Subcutaneous abdominal adipose tissue (tissue), 5 donors: Measurements from ENCODE around the gene GPR15.
"Not testable (repeated sequence)": the region's sequence is repeated elsewhere in the genome, so short reads cannot be mapped to it uniquely, and the experiment has no call there.

Experiments used
- H3K27ac ChIP-seq: one replicate; pipeline ENCODE4 v1.7.0; 2013; ENCODE audit warnings: low read depth, mild to moderate bottlenecking, inconsistent platforms, low read length, moderate library complexity
- H3K27me3 ChIP-seq, 5 donors: one replicate each; pipeline ENCODE4 v1.7.0; 2013; ENCODE audit warnings: low read length in 5 of 5, inconsistent platforms in 1 of 5; ENCODE audit not compliant: control insufficient read depth in 5 of 5, insufficient read depth in 4 of 5
- H3K36me3 ChIP-seq, 5 donors: one replicate each; pipeline ENCODE4 v1.7.0; 2013; ENCODE audit warnings: low read length in 5 of 5; ENCODE audit not compliant: control insufficient read depth in 5 of 5, insufficient read depth in 5 of 5
- H3K4me1 ChIP-seq, 5 donors: one replicate each; pipeline ENCODE4 v1.7.0; 2013; ENCODE audit warnings: low read length in 5 of 5, mild to moderate bottlenecking in 3 of 5, moderate library complexity in 1 of 5; ENCODE audit not compliant: control insufficient read depth in 5 of 5, insufficient read depth in 5 of 5
- H3K4me3 ChIP-seq, 5 donors: one replicate each; pipeline ENCODE4 v1.7.0; 2013; ENCODE audit warnings: low read length in 5 of 5, low read depth in 1 of 5
- H3K9ac ChIP-seq, 5 donors: one replicate each; pipeline ENCODE4 v1.7.0; 2013; ENCODE audit warnings: low read length in 5 of 5, mild to moderate bottlenecking in 4 of 5, moderate library complexity in 3 of 5
- H3K9me3 ChIP-seq, 5 donors: one replicate each; pipeline ENCODE4 v1.7.0; 2013; ENCODE audit warnings: low read length in 5 of 5; ENCODE audit not compliant: control insufficient read depth in 5 of 5
- donor health status: healthy.
- donor health status: healthy.
- donor health status: healthy.
- donor health status: healthy.
- donor health status: healthy.

Gene GPR15

GRCh38 chr3:98556164-98557130, 24.7 kb downstream of the GPR15 start:
- Histone ChIP-seq H3K27ac (no peak overlapping the region), H3K9me3 (peaks cover 0 to 3% (median 0%) of the 10 kb centered on the region in 5 donors)

GRCh38 chr3:98557324-98558010, 25.7 kb downstream of the GPR15 start:
- Histone ChIP-seq H3K27ac (no peak overlapping the region), H3K4me1 (peaks cover 0 to 3% (median 0%) of the 10 kb centered on the region in 5 donors), H3K27me3 (no peaks in the 10 kb centered on the region), H3K36me3 (no peaks in the 10 kb centered on the region), H3K9me3 (peaks cover 0 to 3% (median 0%) of the 10 kb centered on the region in 5 donors), H3K4me3 (no peak overlapping the region), H3K9ac (no peak overlapping the region)

More at GRCh38 chr3:98556164-98557130, 24.7 kb downstream of the GPR15 start:
- H3K36me3 ChIP-seq, result no peaks in the 10 kb centered on the region
- H3K4me3 ChIP-seq, result no peak overlapping the region
- peaks cover 0 to 3% (median 0%) of the 10 kb centered on the region in 5 donors for H3K4me1 ChIP-seq
- no peak overlapping the region for H3K9ac ChIP-seq
- H3K27me3 ChIP-seq, result no peaks in the 10 kb centered on the region

GRCh38 chr3:98558100-98558827, 26.5 kb downstream of the GPR15 start:
- H3K4me3 ChIP-seq, result no peak overlapping the region
- no peak overlapping the region for H3K27ac ChIP-seq
- peaks cover 0 to 3% (median 0%) of the 10 kb centered on the region in 5 donors for H3K9me3 ChIP-seq
- no peak overlapping the region for H3K9ac ChIP-seq
- no peaks in the 10 kb centered on the region for H3K27me3 ChIP-seq
- no peaks in the 10 kb centered on the region for H3K36me3 ChIP-seq
- H3K4me1 ChIP-seq, result peaks cover 0 to 3% (median 0%) of the 10 kb centered on the region in 5 donors

- not testable (repeated sequence) for H3K27ac ChIP-seq, H3K36me3 ChIP-seq, H3K4me3 ChIP-seq, H3K4me1 ChIP-seq, H3K9me3 ChIP-seq, H3K27me3 ChIP-seq, H3K9ac ChIP-seq
Measured at GRCh38 chr3:98559769-98560168, 28.0 kb downstream of the GPR15 start.

GRCh38 chr3:98560911-98561310, 29.1 kb downstream of the GPR15 start:
- no peak overlapping the region for H3K27ac ChIP-seq
- no peaks in the 10 kb centered on the region for H3K36me3 ChIP-seq
- no peak overlapping the region for H3K4me3 ChIP-seq
- no peak overlapping the region for H3K9ac ChIP-seq
- H3K9me3 ChIP-seq, result peaks cover 0 to 3% (median 0%) of the 10 kb centered on the region in 5 donors
- no peaks in the 10 kb centered on the region for H3K27me3 ChIP-seq
- H3K4me1 ChIP-seq, result peaks cover 0 to 2% (median 0%) of the 10 kb centered on the region in 5 donors

GRCh38 chr3:98561727-98562521, 30.1 kb downstream of the GPR15 start:
- Histone ChIP-seq H3K36me3 (no peaks in the 10 kb centered on the region), H3K9ac (no peak overlapping the region), H3K4me3 (no peak overlapping the region), H3K4me1 (peaks cover 0 to 2% (median 0%) of the 10 kb centered on the region in 5 donors), H3K9me3 (peaks cover 0 to 3% (median 0%) of the 10 kb centered on the region in 5 donors), H3K27me3 (no peaks in the 10 kb centered on the region), H3K27ac (no peak overlapping the region)

- Histone ChIP-seq H3K36me3 (no peaks in the 10 kb centered on the region), H3K9ac (no peak overlapping the region), H3K27me3 (no peaks in the 10 kb centered on the region), H3K27ac (no peak overlapping the region), H3K4me3 (no peak overlapping the region), H3K4me1 (peaks cover 0 to 2% (median 0%) of the 10 kb centered on the region in 5 donors), H3K9me3 (peaks cover 0 to 3% (median 0%) of the 10 kb centered on the region in 5 donors)
Measured at GRCh38 chr3:98563661-98564281, 32.0 kb downstream of the GPR15 start.

GRCh38 chr3:98564282-98565005, 32.7 kb downstream of the GPR15 start:
- no peak overlapping the region for H3K27ac ChIP-seq

More at GRCh38 chr3:98564282-98565005, 32.7 kb downstream of the GPR15 start:
- no peak overlapping the region for H3K9ac ChIP-seq
- H3K36me3 ChIP-seq, result no peaks in the 10 kb centered on the region
- no peaks in the 10 kb centered on the region for H3K27me3 ChIP-seq
- H3K4me3 ChIP-seq, result no peak overlapping the region
- peaks cover 0 to 2% (median 0%) of the 10 kb centered on the region in 5 donors for H3K4me1 ChIP-seq
- H3K9me3 ChIP-seq, result peaks cover 0 to 3% (median 0%) of the 10 kb centered on the region in 5 donors
